ENCODE results near the gene PRDM12. TPM values are rescaled to one million over a fixed set of nuclear protein-coding genes. Genes with fewer than 3 reads are reported as not detected.

Gene PRDM12
- total and polyA plus RNA-seq, 2 donors (not counting 1 experiment from before 2014, with no cell fraction given), result not detected

GRCh38 chr9:130680836-130681768 lies 16.7 kb downstream of the PRDM12 start:
- Histone ChIP-seq H3K36me3 (ENCODE audit: control insufficient read depth, insufficient read depth, low read length) (no peaks in the 10 kb centered on the region), H3K4me3 (replicated peaks in 1 of 4; ENCODE audit: control extremely low read depth in 1 of 4, insufficient read depth in 1 of 4, low read depth in 3 of 4, low read length in 4 of 4) (peak overlapping the region; percentile 15 to 56 (median 39)), H2AFZ (ENCODE audit: low read length) (peak overlapping the region; percentile 83), H3K79me2 (ENCODE audit: control insufficient read depth, insufficient read depth, low read length) (no peaks in the 10 kb centered on the region), H3K4me2 (ENCODE audit: extremely low read depth, insufficient read depth, low read length) (peak overlapping the region; percentile 79), H3K27ac (ENCODE audit: insufficient read depth, low read length) (no peak overlapping the region), H3K9me3 (ENCODE audit: control insufficient read depth, insufficient read depth, low read depth, low read length) (no peaks in the 10 kb centered on the region), H3K27me3 (ENCODE audit: control insufficient read depth, insufficient read depth, low read length) (no peaks in the 10 kb centered on the region), H3K9ac (ENCODE audit: insufficient read depth, low read length) (no peak overlapping the region), H4K20me1 (ENCODE audit: control insufficient read depth, extremely low read depth, insufficient read depth, low read length) (no peaks in the 10 kb centered on the region), H3K4me1 (ENCODE audit: control insufficient read depth, extremely low read depth, insufficient read depth, low read length) (peaks cover 3% of the 10 kb centered on the region)
- DNase-seq (ENCODE audit: low read depth in 2 of 2), result peak; percentile 84 to 88
- TF ChIP-seq CTCF (conservative IDR thresholded peaks at IDR 0.05 in 1 of 2, IDR thresholded peaks at IDR 0.05 in 1 of 2; ENCODE audit: low read depth in 1 of 2, low read length in 2 of 2) (no peak), EZH2 (IDR thresholded peaks at IDR 0.05; ENCODE audit: low read length, missing control alignments) (no peak)

- Histone ChIP-seq H3K4me2 (ENCODE audit: extremely low read depth, insufficient read depth, low read length) (peak overlapping the region; percentile 79), H3K36me3 (ENCODE audit: control insufficient read depth, insufficient read depth, low read length) (no peaks in the 10 kb centered on the region), H3K4me3 (replicated peaks in 1 of 4; ENCODE audit: control extremely low read depth in 1 of 4, insufficient read depth in 1 of 4, low read depth in 3 of 4, low read length in 4 of 4) (peak overlapping the region; percentile 32 to 56 (median 38)), H3K9me3 (ENCODE audit: control insufficient read depth, insufficient read depth, low read depth, low read length) (no peaks in the 10 kb centered on the region), H2AFZ (ENCODE audit: low read length) (no peak overlapping the region), H3K9ac (ENCODE audit: insufficient read depth, low read length) (no peak overlapping the region), H3K27ac (ENCODE audit: insufficient read depth, low read length) (no peak overlapping the region), H4K20me1 (ENCODE audit: control insufficient read depth, extremely low read depth, insufficient read depth, low read length) (no peaks in the 10 kb centered on the region), H3K4me1 (ENCODE audit: control insufficient read depth, extremely low read depth, insufficient read depth, low read length) (peaks cover 3% of the 10 kb centered on the region), H3K27me3 (ENCODE audit: control insufficient read depth, insufficient read depth, low read length) (no peaks in the 10 kb centered on the region), H3K79me2 (ENCODE audit: control insufficient read depth, insufficient read depth, low read length) (no peaks in the 10 kb centered on the region)
- DNase-seq (ENCODE audit: low read depth in 2 of 2), result no peak
- TF ChIP-seq EZH2 (IDR thresholded peaks at IDR 0.05; ENCODE audit: low read length, missing control alignments) (no peak), CTCF (conservative IDR thresholded peaks at IDR 0.05 in 1 of 2, IDR thresholded peaks at IDR 0.05 in 1 of 2; ENCODE audit: low read depth in 1 of 2, low read length in 2 of 2) (no peak)
Observed at GRCh38 chr9:130681769-130682420, 17.5 kb downstream of the PRDM12 start.

GRCh38 chr9:130682421-130683121 lies 18.2 kb downstream of the PRDM12 start:
- H3K36me3 ChIP-seq (ENCODE audit: control insufficient read depth, insufficient read depth, low read length), result no peaks in the 10 kb centered on the region

More at GRCh38 chr9:130682421-130683121, 18.2 kb downstream of the PRDM12 start:
- no peaks in the 10 kb centered on the region for H3K79me2 ChIP-seq (ENCODE audit: control insufficient read depth, insufficient read depth, low read length)
- H2AFZ ChIP-seq (ENCODE audit: low read length), result no peak overlapping the region
- peak; percentile 61 to 75 for DNase-seq (ENCODE audit: low read depth in 2 of 2)
- TF ChIP-seq EZH2 (IDR thresholded peaks at IDR 0.05; ENCODE audit: low read length, missing control alignments), result no peak
- peak; percentile 79 to 85 for TF ChIP-seq CTCF (conservative IDR thresholded peaks at IDR 0.05 in 1 of 2, IDR thresholded peaks at IDR 0.05 in 1 of 2; ENCODE audit: low read depth in 1 of 2, low read length in 2 of 2)
- H3K4me3 ChIP-seq (replicated peaks in 1 of 4; ENCODE audit: control extremely low read depth in 1 of 4, insufficient read depth in 1 of 4, low read depth in 3 of 4, low read length in 4 of 4), result peak overlapping the region in 3 of 4 experiments; percentile 23 to 56 (median 32)
- peak overlapping the region; percentile 79 for H3K4me2 ChIP-seq (ENCODE audit: extremely low read depth, insufficient read depth, low read length)
- H3K4me1 ChIP-seq (ENCODE audit: control insufficient read depth, extremely low read depth, insufficient read depth, low read length), result peaks cover 3% of the 10 kb centered on the region
- H3K27me3 ChIP-seq (ENCODE audit: control insufficient read depth, insufficient read depth, low read length), result no peaks in the 10 kb centered on the region
- H3K9me3 ChIP-seq (ENCODE audit: control insufficient read depth, insufficient read depth, low read depth, low read length), result no peaks in the 10 kb centered on the region
- no peak overlapping the region for H3K27ac ChIP-seq (ENCODE audit: insufficient read depth, low read length)
- no peak overlapping the region for H3K9ac ChIP-seq (ENCODE audit: insufficient read depth, low read length)
- no peaks in the 10 kb centered on the region for H4K20me1 ChIP-seq (ENCODE audit: control insufficient read depth, extremely low read depth, insufficient read depth, low read length)
